Nucleus accumbens (tissue), 56 donors: Measurements from ENCODE around the gene CACNB4.
"Not testable (repeated sequence)": the region's sequence is repeated elsewhere in the genome, so short reads cannot be mapped to it uniquely, and the experiment has no call there.

Experiments used
- DNase-seq, 56 donors: peaks; one replicate each; lab custom pipeline; 2025; lab: John Stamatoyannopoulos, UW

CACNB4 gene

DNA sequence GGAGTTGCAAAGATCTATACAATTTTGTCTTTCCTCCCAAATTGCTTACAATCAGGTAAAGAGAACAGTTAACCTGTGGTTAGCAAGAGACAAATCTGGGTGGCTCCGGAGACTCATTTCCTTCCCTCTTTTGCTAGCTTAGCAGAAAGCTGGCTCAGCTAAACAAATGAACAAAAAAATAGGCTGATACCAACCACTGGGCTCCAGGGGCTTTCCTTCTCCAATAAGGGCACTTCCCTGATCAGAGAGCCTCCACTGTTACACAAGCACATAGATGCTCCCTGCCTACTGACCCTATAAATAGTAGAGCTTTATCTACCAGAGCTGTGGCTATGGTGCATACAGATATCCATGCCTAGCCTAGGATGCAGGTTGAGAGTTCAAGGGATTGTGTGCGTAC lies 180.5 kb downstream of the CACNB4 start:
- DNase-seq, result peak in 4 of 56 donors; percentile 4 to 36 (median 18)

DNA sequence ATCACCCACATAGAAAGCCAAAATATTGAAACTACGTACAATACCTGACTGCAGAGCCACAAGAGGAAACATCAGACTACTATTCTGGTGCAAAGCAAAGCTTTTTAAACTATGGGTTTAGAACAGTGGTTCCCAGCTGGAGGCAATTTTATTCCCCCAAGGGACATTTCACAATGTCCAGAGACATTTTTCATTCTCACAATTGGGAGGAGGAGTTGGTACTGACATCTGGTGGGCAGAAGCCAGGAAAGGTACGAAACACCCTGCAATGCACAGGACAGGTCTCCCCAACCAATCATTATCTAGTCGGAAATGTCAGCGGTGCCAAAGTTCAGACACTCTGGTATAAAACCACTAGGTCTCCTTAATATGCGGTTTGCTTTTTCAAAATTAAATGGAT lies 182.2 kb downstream of the CACNB4 start:
- no peak for DNase-seq

DNA sequence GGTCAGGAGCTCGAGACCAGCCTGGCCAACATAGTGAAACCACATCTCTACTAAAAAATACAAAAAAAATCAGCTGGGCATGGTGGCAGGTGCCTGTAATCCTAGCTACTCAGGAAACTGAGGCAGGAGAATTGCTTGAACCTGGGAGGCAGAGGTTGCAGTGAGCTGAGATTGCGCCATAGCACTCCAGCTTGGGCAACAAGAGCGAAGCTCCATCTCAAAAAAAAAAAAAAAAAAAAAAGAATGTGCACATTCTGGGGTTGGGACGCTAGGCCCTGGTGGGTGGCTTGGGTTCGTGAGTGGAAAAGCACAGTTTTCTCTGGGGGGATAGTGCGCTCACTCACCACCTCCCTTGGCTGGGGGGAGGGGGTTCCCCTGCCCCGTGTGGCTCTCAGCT lies 183.2 kb downstream of the CACNB4 start:
- not testable (repeated sequence) for DNase-seq

DNA sequence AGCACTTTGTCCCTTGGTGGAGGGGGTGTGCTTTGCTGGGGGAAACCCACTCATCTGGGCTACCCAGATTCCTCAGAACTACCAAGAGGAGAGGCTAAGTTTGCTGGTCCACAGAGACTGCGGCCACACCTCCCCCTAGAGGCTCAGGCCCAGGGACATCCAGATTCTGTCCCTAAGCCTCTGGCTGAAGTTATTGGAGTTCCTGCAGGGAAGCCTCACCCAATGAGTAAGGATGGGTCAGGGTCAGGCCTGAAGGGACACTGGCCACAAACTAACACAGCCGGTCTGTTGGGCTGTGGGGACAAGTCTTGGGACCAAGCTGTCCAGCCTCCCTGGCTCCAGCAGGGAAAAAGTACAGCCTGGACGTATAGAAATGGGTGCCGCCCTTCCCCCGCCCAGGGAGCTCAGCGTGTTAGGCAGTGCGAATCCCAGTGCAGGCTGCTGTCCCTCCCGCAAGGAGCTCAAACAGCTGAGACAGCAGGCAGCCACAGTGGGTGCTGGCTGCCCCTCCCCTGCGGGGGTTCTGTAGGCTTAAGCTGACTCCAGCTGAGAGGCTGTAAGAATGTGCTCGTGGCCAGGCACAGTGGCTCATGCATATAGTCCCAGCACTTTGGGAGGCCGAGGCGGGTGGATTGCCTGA lies 183.7 kb downstream of the CACNB4 start:
- peak in 5 of 56 donors; percentile 3 to 16 (median 6) for DNase-seq

DNA sequence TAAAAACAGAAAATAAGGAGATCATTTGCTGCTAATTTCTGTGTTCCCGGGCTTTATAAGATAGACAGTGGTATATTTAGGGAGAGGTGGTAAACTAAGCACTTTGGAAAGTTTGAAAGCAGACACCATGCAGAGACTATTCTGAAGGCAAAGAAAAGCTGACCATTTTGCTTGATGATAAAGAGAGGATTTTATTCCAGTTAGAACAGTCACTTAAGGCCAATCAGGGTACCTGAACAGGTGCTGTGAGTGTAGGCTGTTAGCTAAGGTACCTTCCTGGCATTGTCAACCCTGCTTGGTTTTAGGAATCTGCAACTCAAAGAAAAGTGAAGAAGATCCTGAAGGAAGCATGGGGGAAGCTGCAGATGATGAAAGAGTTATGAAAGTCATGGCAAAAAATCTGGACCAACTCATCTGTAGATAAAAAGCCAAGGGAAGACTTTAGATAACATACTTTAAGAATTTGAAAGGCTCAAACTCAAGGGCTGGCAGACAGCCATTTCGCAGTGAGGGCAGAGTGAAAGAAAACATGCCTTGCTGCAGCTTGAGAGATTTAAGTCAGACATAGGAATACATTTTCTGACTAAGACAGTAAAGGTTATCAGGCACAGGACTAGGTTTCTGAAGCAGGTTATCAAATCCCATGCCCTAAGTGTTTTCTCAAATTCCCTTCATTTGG lies 190.5 kb downstream of the CACNB4 start:
- DNase-seq, result no peak

DNA sequence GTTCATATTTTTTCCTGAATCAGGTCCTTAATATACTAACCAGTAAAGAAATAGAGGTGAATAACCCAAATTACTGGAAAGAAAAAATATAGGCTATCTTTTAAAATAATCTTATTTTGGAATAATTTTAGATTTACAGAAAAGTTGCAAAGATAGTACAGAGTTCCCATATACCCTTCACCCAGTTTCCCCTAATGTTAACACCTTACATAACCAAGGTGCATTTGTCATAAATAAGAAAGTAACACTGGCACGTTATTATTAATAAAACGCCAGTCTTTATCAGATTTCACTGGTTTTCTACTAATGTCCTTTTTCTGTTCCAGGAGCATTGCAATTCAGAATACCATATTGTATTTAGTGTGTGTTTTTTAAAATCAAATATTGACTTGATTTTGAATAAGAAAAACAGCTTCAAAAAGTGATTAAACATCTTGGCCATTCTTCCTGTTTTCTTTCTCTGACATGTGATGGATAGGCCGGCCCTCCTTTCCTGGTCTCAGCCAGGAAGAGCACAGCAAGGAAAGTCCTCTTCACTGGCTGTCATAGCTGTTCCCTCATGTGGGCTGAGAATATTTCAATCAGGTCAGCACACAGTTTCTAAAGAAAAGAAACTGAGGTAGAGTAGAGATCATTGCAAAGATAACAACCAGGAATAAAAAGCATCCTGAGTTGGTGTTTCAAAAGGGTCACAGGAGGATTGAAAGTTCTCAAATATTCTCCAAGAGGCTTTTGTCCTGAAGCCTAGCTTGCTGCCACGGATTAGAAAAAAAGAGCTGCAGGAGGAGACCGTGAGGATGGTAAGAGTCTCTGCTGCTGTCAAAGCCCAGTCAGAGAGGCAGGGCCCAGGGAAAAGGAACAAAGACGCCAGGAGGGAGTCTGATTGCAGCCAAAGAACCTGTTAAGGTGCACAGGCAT lies 191.3 kb downstream of the CACNB4 start:
- no peak for DNase-seq

DNA sequence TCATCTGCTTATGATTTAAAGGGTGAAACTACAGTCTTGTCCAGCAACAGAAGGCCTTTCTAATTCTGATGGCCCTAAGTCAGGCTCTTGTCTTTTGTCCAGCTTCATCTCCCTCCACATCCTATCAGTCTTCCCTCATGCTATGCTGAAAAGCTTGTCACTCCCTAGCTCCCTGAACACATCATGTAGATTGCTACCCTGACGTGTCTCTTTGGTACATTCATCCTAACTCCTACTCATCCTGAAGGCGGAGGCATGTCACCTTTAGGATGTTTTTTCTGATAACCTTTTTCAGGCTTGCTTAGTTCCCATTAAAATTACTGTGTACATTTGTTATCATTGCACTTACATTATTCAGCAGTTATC lies 192.2 kb downstream of the CACNB4 start:
- DNase-seq, result peak in 9 of 56 donors; percentile 2 to 48 (median 23)

DNA sequence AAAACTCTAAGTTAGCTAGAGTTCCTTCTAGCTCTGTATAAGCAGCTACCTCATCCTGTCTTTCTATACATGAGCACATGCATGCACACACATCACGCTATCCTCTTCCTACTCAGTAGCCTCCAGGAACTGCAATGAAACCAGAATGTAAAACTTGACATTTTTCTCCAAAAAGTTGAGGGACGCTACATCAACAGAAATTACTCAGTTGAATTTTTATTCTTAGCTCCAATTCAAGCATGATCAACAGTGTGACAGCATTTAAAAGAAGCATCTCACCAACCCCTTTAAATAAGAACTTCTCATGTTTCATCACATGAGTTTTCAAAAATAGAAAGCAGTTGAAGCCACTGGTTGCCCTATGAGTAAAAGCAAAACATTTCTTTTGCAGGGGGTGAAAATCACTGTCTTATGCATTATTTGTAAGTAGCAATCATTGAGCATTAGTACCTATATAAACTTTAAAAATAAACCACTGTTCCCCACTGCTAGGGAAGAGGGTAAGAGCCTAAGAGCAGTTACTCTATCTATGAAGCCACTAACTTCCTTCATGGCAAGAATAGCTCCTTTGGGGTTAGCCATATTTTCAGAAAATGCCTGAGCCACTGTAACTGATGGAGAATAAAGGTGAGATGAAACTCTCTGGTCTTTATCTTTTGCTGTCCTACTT lies 192.7 kb downstream of the CACNB4 start:
- DNase-seq, result no peak

DNA sequence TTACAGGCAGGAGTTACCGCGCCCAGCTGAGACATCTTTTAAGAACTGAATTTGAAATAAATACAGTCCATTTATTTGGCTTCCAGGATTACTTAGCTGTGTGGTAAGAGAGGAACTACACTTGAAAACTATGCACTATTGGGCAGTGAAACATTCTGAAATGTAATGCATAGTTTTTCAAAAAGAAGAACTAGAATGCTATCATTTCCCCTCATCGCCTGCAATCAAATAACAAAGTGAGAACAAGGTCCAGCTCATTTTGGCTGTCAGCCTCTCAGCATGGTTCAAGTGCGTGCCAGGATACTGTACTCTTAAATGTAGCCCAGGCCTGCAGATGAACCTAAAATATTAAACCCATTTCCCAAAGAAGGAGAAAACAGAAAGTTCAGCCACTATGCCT lies 194.0 kb downstream of the CACNB4 start:
- DNase-seq, result peak in 1 of 56 donors; percentile 18

DNA sequence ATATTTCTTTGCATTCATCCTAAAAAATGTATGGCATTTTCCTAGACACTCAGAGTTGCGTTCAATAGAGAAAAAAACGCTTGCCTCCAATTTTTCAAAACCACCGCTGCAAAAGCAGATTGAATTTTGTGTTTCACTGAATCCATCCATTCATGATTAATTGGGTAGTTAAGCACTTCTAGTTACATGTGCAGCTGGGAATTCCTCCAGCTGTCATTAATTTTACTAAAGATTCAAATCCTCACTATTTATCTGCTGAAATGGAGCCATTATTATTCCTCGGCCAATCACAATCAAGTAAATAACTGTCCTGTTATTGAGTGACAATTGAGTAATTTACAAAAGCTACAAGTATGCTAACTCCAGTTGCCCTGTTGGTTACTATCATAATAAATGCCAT lies 194.8 kb downstream of the CACNB4 start:
- DNase-seq, result no peak

DNA sequence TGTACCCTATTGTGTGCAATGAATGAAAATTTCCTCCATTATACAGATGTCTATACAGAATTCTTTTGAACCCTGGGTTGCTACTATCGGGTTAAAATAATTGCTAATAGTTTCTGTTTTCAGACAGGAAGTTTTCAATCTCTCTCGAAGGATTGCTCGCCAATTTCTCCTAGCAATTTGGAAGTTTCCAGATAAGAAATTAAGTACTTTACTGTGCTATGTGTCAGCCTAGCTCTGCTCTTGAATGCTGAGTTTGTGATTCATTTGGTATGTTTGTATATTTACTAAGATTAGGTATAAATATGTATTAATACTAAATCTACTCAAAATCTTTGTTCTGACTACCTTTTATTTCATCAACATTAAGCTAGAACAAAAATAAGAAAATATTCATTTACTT lies 196.0 kb downstream of the CACNB4 start:
- DNase-seq, result no peak

DNA sequence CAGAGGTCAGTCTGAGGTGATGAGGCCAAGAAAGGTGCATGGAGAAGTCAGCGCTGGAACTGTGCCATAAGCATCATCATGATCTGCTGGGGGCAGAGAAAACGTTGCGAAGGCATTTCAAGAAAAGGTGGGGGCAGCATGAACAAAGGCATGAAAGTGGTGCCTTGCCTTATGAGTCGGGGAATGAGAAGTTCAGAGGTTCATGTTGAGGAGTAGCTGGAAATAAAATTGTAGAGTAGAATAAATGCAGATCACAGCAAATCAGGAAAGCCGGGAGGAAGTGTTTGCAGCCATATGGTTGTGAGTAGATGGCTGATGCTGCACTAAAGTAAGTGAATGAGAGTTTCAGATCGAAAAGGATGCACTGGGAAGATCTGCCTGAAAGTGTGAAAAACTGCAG lies 198.5 kb downstream of the CACNB4 start:
- peak in 8 of 56 donors; percentile 15 to 50 (median 30) for DNase-seq

DNA sequence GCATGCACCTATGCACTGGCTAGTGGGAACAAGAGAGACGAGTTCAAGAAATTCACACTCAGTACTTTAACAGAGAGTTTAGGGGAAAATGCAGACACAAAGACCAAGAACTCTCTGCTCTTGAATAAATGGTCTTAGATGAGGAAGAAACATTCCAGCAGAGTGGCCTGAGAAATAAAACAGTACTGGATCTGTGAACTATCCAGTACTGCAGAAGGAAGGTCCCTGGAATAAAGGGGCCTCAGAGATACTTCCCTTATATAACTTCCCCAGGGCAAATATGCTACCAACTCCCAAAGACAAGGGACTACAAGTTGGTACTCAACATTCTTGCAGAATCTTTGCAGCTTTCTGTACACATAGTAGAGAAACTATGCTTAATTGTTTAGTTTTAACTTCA lies 199.7 kb downstream of the CACNB4 start:
- no peak for DNase-seq

DNA sequence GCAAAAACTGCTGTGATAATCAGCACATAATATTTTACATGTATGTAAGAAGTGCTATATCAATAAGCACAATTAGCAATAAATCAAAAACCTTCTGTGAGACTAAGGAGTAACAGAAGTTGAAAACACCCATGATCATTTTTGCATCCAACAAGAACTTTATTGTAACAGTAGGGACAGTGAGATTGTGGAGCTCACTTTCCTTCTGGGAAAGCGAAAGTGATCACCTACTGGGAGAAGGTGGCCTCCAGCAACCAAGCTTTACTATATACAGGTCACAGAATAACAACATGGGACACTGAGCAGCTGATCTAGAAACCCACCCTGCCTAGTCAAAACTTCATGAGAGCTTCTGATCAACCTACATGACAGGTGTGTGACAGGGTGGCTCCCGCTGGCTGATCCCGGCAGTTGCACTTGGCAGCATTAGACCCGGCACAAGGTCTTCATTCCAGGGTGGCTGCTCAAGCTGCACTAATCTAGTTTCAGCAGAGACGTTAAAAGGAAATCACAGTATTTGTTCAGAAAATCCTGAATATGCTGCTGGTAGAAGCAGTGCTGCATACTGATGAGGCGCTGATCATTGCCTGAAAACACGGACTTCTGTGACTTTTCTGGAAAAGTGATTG lies 207.2 kb downstream of the CACNB4 start:
- DNase-seq, result peak in 1 of 56 donors; percentile 3

DNA sequence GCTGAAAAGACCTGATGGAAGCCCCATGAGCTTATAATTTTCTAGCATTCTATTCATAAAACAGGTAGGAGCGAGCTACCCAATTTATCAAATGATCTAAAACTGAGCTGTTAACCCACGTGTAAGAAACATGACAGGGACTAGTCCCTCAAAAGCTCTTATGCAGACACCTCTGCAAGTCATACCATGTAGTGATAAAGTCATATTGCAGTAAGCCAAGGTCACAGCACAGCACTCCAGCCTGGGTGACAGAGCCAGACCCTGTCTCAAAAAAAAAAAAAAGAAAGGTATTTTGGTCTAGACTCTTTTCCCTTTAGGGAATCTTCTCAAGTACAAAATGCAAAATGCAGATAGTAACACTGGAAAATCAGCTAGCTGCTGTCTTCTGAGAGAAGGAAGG lies 211.7 kb downstream of the CACNB4 start:
- no peak for DNase-seq

DNA sequence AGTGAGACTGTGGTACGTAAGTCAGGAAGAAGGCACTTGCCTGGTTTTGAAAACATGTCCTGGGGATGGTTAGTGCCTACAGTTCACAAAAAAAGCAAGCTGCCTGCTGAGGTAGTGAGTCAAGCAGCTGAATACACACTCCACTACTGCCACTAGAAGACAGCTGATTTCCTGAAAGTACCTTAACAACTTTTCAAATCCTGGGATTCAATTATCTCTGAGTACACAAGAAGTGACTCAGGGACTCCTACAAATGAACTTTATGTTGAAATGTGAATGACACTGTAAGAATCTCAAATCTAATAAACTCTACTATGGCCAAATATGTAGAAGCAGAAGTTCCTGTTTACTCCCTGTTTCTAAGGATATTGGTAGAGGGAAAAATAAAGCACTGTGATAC lies 212.6 kb downstream of the CACNB4 start:
- peak in 2 of 56 donors; percentile 9 to 11 for DNase-seq

DNA sequence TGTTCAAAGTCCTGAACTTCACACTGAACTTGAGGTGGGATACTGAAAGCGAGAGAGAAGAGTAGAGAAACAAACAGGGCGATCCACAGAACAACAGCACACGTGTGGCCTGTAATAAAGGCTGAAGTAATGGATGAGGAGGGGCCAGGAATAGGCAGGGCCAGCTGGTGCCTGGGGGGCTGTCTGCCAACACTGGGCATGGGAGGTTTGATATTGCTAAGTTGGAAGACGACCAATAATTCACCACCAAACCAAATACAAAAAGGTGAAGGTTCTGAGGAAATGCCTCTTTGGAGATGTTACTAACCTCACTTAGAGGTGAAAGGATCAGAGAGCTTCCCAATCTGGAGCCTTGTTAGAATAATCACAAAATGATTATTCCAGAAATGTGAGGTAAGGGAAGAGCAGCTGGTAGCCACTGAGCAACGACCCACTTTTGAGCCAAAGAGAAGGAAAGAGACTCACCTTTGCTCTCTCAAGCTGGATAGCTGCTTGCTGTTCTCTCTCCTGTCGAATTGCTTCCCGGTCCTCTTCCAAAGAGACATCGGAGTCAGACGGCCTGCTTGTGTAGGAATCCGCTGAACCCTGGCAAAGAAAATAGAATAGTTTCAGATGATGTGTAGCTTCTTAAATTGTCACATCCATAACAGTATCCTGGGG lies 215.9 kb downstream of the CACNB4 start:
- no peak for DNase-seq

DNA sequence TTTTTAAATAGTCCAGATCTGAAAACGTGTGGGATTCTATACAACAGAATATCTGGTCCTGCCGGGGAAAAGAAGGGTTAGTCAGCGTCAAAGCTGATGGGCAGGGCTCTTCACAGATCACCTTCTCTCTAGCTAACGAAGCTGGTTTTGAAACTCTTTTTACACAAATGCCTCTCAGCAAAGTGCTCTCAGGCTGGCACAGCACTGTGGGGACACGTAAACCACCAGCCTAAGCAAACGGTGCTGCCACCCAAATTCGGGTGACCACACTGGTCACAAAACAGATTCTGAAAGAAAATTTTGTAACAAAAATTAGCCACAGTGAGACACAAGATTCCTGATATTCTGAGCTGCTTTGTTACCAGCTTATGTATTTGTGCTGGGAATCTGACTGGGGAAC lies 217.5 kb downstream of the CACNB4 start:
- DNase-seq, result no peak

DNA sequence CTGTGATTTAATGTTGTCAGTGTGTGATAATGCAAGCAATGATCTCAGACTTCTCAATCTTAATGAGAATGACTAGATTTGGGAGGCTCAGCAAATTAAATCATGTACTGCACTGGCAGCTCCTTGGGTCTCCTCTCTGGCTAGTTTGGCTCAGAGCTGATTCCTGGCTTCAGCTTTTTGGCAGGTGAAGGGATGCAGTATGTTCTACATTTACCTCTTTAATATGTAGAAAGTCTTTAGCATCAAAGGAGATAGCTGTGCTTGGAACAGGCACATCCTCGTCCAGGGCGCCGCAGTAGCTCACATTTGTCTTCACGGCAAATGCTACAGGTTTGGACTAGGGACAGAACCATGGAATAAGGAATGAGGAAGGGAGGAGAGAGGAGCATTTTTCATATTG lies 218.3 kb downstream of the CACNB4 start:
- DNase-seq, result no peak
